HCT116 (cell line): Measurements from ENCODE around the gene THSD4. TPM values are rescaled to one million over a fixed set of nuclear protein-coding genes. Genes with fewer than 3 reads are reported as not detected.

Experiments used
- ATAC-seq: fragments of 200-7000 bp; cut with Tn5 transposase; 2 replicates; pipeline ENCODE4 v1.9.1; 2020; ENCODE audit warnings: mild to moderate bottlenecking, moderate library complexity
- BruUV-seq: library from RNA; stranded (reverse); fragments of 400-500 nt; replicated peaks from 2 replicates; lab custom pipeline; 2021; lab: Mats Ljungman, UMichigan
- CTCF ChIA-PET: fragments of 300-600 bp; sonication (Branson Sonifier 250); formaldehyde crosslinking; loops from one replicate; lab custom pipeline; 2021; ENCODE audit warnings: antibody characterized with exemption; lab: Charles Lee
- POLR2A ChIA-PET: fragments of 300-600, 350-600 bp; sonication (Branson Sonifier 250); formaldehyde crosslinking; loops from one replicate; lab custom pipeline; 2021; ENCODE audit warnings: antibody characterized with exemption; lab: Charles Lee
- RAD21 ChIA-PET, 2 experiments: fragments of 300-600 bp; sonication (Branson Sonifier 250); formaldehyde crosslinking; loops; one replicate each; lab custom pipeline; 2023; ENCODE audit warnings: low total read pairs in 2 of 2; ENCODE audit not compliant: uncharacterized antibody in 2 of 2, unreplicated experiment in 2 of 2, low non-redundant PET in 1 of 2; lab: Charles Lee
- DNase-seq: peaks from one replicate; pipeline ENCODE4 v3.0.0-alpha.2; 2010; ENCODE audit warnings: low read depth, low spot score
- H2AFZ ChIP-seq: fragments of 200-600 bp; shearing (Covaris generic), sonication (generic); 2 replicates; pipeline ENCODE4 v1.6.1; 2017; ENCODE audit warnings: low read depth, mixed run types, mixed read lengths, antibody characterized with exemption, low read length; ENCODE audit not compliant: poor library complexity, severe bottlenecking
- H3K27ac ChIP-seq: 2 replicates; pipeline ENCODE4 v1.5.1; 2012; ENCODE audit warnings: low read depth, low read length
- H3K27me3 ChIP-seq: fragments of 200-600 bp; sonication (generic); 2 replicates; pipeline ENCODE4 v1.6.1; 2016; ENCODE audit warnings: mixed run types, low read length, mixed read lengths; ENCODE audit not compliant: insufficient read depth
- H3K36me3 ChIP-seq, 2 experiments: fragments of 200-500 bp in 1 of 2; fragments of 200-600 bp in 1 of 2; sonication (Bioruptor generic) in 1 of 2; sonication (generic) in 1 of 2; 2 replicates each; pipeline versions ENCODE4 v1.5.1 to v1.6.1; 2014 to 2016; ENCODE audit warnings: low read length in 2 of 2, inconsistent platforms in 1 of 2, mixed read lengths in 1 of 2, mixed run types in 1 of 2; ENCODE audit not compliant: insufficient read depth in 2 of 2, control insufficient read depth in 1 of 2
- H3K4me1 ChIP-seq, 2 experiments: fragments of 200-600 bp in 1 of 2; sonication (generic) in 1 of 2; 2 replicates each; pipeline versions ENCODE4 v1.5.1 to v1.6.1; 2012 to 2017; ENCODE audit warnings: low read length in 2 of 2, inconsistent platforms in 1 of 2, mild to moderate bottlenecking in 1 of 2, mixed read lengths in 1 of 2, mixed run types in 1 of 2, moderate library complexity in 1 of 2; ENCODE audit not compliant: insufficient read depth in 2 of 2, control insufficient read depth in 1 of 2
- H3K4me2 ChIP-seq: fragments of 200-600 bp; sonication (generic); 2 replicates; pipeline ENCODE4 v1.6.1; 2017; ENCODE audit warnings: mixed run types, low read length, mixed read lengths
- H3K4me3 ChIP-seq, 2 experiments: fragments of 200-600 bp in 1 of 2; sonication (generic) in 1 of 2; replicated peaks in 1 of 2; 2 replicates each; pipeline ENCODE4 v1.5.1; 2011 to 2016; ENCODE audit warnings: low read length in 2 of 2, control low read depth in 1 of 2, low read depth in 1 of 2, mild to moderate bottlenecking in 1 of 2, mixed read lengths in 1 of 2, mixed run types in 1 of 2
- H3K79me2 ChIP-seq: fragments of 200-600 bp; sonication (generic); 2 replicates; pipeline ENCODE4 v1.6.1; 2017; ENCODE audit warnings: mild to moderate bottlenecking, mixed run types, low read length, moderate library complexity, mixed read lengths; ENCODE audit not compliant: insufficient read depth
- H3K9ac ChIP-seq: fragments of 200-600 bp; sonication (generic); 2 replicates; pipeline ENCODE4 v1.6.1; 2016; ENCODE audit warnings: low read length, mixed read lengths
- H3K9me2 ChIP-seq: fragments of 200-600 bp; sonication (generic), shearing (Covaris generic); 2 replicates; pipeline ENCODE4 v1.6.1; 2017; ENCODE audit warnings: mixed run types, mild to moderate bottlenecking, moderate library complexity; ENCODE audit not compliant: insufficient read depth
- H3K9me3 ChIP-seq, 2 experiments: fragments of 200-500 bp in 1 of 2; fragments of 200-600 bp in 1 of 2; sonication (Bioruptor generic) in 1 of 2; sonication (generic) in 1 of 2; 2 replicates each; pipeline ENCODE4 v1.6.1; 2014 to 2017; ENCODE audit warnings: low read length in 2 of 2, mixed read lengths in 2 of 2, inconsistent platforms in 1 of 2, low read depth in 1 of 2, mild to moderate bottlenecking in 1 of 2, mixed run types in 1 of 2, moderate library complexity in 1 of 2; ENCODE audit not compliant: control insufficient read depth in 1 of 2, insufficient read depth in 1 of 2
- H4K20me1 ChIP-seq: fragments of 200-600 bp; sonication (generic), shearing (Covaris generic); 2 replicates; pipeline ENCODE4 v1.6.1; 2017; ENCODE audit warnings: mixed run types, mild to moderate bottlenecking, moderate library complexity; ENCODE audit not compliant: insufficient read depth
- ATF3 ChIP-seq: IDR thresholded peaks from 2 replicates; pipeline ENCODE4 v1.6.1; 2012
- CBX3 ChIP-seq: IDR thresholded peaks from 2 replicates; pipeline ENCODE4 v1.6.1; 2012; ENCODE audit warnings: low read depth
- EGR1 ChIP-seq: IDR thresholded peaks from 2 replicates; pipeline ENCODE4 v1.6.1; 2012; ENCODE audit warnings: low read depth
- ELF1 ChIP-seq: IDR thresholded peaks from 2 replicates; pipeline ENCODE4 v1.6.1; 2012; ENCODE audit warnings: low read depth, borderline replicate concordance
- EZH2 ChIP-seq: fragments of 200-600 bp; sonication (generic); IDR thresholded peaks from 2 replicates; pipeline ENCODE4 v1.6.1; 2017; ENCODE audit warnings: antibody characterized with exemption, mixed run types
- EZH2phosphoT487 ChIP-seq: fragments of 200-600 bp; IDR thresholded peaks from 2 replicates; pipeline ENCODE4 v1.6.1; 2018; ENCODE audit warnings: antibody characterized with exemption, borderline replicate concordance
- FOSL1 ChIP-seq: IDR thresholded peaks from 2 replicates; pipeline ENCODE4 v1.6.1; 2012; ENCODE audit warnings: low read depth
- POLR2A ChIP-seq: IDR thresholded peaks from 2 replicates; pipeline ENCODE4 v1.7.0; 2011; ENCODE audit warnings: borderline replicate concordance; ENCODE audit not compliant: insufficient read depth, insufficient read length; ENCODE audit errors: extremely low read depth
- RAD21 ChIP-seq: IDR thresholded peaks from 2 replicates; pipeline ENCODE4 v1.6.1; 2012; ENCODE audit warnings: low read depth, mild to moderate bottlenecking
- SIN3A ChIP-seq: IDR thresholded peaks from 2 replicates; pipeline ENCODE4 v1.6.1; 2012; ENCODE audit warnings: low read depth
- TCF7L2 ChIP-seq: IDR thresholded peaks from 2 replicates; pipeline ENCODE4 v1.7.0; 2011; ENCODE audit warnings: borderline replicate concordance, inconsistent platforms; ENCODE audit not compliant: insufficient read depth, insufficient read length; ENCODE audit errors: extremely low read depth
- ZBTB33 ChIP-seq: IDR thresholded peaks from 2 replicates; pipeline ENCODE4 v1.6.1; 2011; ENCODE audit warnings: mild to moderate bottlenecking, low read length, moderate library complexity; ENCODE audit not compliant: insufficient replicate concordance; ENCODE audit errors: extremely low read depth
- ZNF274 ChIP-seq: fragments of 200-500 bp; sonication (Bioruptor generic); IDR thresholded peaks from 2 replicates; pipeline ENCODE4 v1.6.1; 2014; ENCODE audit warnings: mild to moderate bottlenecking, low read depth, low read length, inconsistent platforms
- intact Hi-C: fragments of 100-400 bp; cut with micrococcal nuclease; formaldehyde crosslinking; loops from 2 replicates; pipeline ENCODE4 v1.10.0; 2022
- total RNA-seq: library from RNA; stranded (reverse); gene quantifications from one replicate; pipeline ENCODE4 v1.2.1, GENCODE V29; 2021; ENCODE audit not compliant: unreplicated experiment
- TF ChIP-seq, protein P1 (sequence below): IDR thresholded peaks from 2 replicates; pipeline ENCODE4 v1.6.1; 2012
- TF ChIP-seq, protein P2 (sequence below): IDR thresholded peaks from 2 replicates; pipeline ENCODE4 v1.6.1; 2012; ENCODE audit warnings: low read depth

THSD4 gene
- total RNA-seq, 1 experiment from 2014 or later = 30.5 TPM

- ATAC-seq = no peak
- Histone ChIP-seq H3K27ac (no peak overlapping the region), H3K9me2 (no peaks in the 10 kb centered on the region), H3K4me1 (no peaks in the 10 kb centered on the region), H3K4me3 (no peak overlapping the region), H3K79me2 (no peaks in the 10 kb centered on the region), H3K36me3 (no peaks in the 10 kb centered on the region), H3K27me3 (no peaks in the 10 kb centered on the region), H3K9me3 (no peaks in the 10 kb centered on the region), H3K4me2 (no peak overlapping the region), H4K20me1 (no peaks in the 10 kb centered on the region), H3K9ac (no peak overlapping the region), H2AFZ (no peak overlapping the region)
- no TSS peak for BruUV-seq
- DNase-seq = no peak
- ChIA-PET POLR2A (no interaction called here), RAD21 (no interaction called here), CTCF (no interaction called here)
- intact Hi-C loops = no loop called here
- no peak for TF ChIP-seq EZH2
- TF ChIP-seq ATF3 = no peak
- TF ChIP-seq POLR2A = no peak
- TF ChIP-seq CBX3 = no peak
Measured at GRCh38 chr15:71182522-71182921, 67.3 kb downstream of the THSD4 start.

- TF ChIP-seq ZNF274 (no peak), ATF3 (no peak), SIN3A (no peak), ZBTB33 (no peak), POLR2A (no peak), FOSL1 (no peak), EZH2phosphoT487 (no peak), RAD21 (no peak), TCF7L2 (no peak), EGR1 (no peak), ELF1 (no peak)
- TF ChIP-seq, protein P1, sequence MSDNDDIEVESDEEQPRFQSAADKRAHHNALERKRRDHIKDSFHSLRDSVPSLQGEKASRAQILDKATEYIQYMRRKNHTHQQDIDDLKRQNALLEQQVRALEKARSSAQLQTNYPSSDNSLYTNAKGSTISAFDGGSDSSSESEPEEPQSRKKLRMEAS = no peak
- TF ChIP-seq, protein P2, sequence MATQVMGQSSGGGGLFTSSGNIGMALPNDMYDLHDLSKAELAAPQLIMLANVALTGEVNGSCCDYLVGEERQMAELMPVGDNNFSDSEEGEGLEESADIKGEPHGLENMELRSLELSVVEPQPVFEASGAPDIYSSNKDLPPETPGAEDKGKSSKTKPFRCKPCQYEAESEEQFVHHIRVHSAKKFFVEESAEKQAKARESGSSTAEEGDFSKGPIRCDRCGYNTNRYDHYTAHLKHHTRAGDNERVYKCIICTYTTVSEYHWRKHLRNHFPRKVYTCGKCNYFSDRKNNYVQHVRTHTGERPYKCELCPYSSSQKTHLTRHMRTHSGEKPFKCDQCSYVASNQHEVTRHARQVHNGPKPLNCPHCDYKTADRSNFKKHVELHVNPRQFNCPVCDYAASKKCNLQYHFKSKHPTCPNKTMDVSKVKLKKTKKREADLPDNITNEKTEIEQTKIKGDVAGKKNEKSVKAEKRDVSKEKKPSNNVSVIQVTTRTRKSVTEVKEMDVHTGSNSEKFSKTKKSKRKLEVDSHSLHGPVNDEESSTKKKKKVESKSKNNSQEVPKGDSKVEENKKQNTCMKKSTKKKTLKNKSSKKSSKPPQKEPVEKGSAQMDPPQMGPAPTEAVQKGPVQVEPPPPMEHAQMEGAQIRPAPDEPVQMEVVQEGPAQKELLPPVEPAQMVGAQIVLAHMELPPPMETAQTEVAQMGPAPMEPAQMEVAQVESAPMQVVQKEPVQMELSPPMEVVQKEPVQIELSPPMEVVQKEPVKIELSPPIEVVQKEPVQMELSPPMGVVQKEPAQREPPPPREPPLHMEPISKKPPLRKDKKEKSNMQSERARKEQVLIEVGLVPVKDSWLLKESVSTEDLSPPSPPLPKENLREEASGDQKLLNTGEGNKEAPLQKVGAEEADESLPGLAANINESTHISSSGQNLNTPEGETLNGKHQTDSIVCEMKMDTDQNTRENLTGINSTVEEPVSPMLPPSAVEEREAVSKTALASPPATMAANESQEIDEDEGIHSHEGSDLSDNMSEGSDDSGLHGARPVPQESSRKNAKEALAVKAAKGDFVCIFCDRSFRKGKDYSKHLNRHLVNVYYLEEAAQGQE = no peak
- DNase-seq (no peak), ATAC-seq (no peak)
- no peaks in the 10 kb centered on the region for H3K27me3 ChIP-seq
- no peak overlapping the region for H3K4me2 ChIP-seq
- no peak overlapping the region for H3K9ac ChIP-seq
- ChIA-PET RAD21 (no interaction called here), POLR2A (no interaction called here), CTCF (no interaction called here)
- H4K20me1 ChIP-seq = no peaks in the 10 kb centered on the region
- no TSS peak for BruUV-seq
- H3K4me3 ChIP-seq = no peak overlapping the region
- H3K9me3 ChIP-seq = no peaks in the 10 kb centered on the region
- no peak overlapping the region for H2AFZ ChIP-seq
- H3K36me3 ChIP-seq = no peaks in the 10 kb centered on the region
- H3K4me1 ChIP-seq = no peaks in the 10 kb centered on the region
- no peaks in the 10 kb centered on the region for H3K9me2 ChIP-seq
- H3K79me2 ChIP-seq = no peaks in the 10 kb centered on the region
- intact Hi-C loops = no loop called here
- H3K27ac ChIP-seq = no peak overlapping the region
Measured at GRCh38 chr15:71183063-71183462, 67.8 kb downstream of the THSD4 start.
